A549 (cell line): ENCODE data around the gene ST6GAL1.

Experiments
- CBX2 ChIP-seq: fragments of 200-600 bp; sonication (generic); IDR thresholded peaks from 2 replicates; pipeline ENCODE4 v1.6.1; 2016; ENCODE audit warnings: low read depth, mild to moderate bottlenecking, borderline replicate concordance
- CEBPB ChIP-seq, 2 experiments: fragments of >200 bp in 1 of 2; sonication (Bioruptor Twin) in 1 of 2; formaldehyde crosslinking in 1 of 2; IDR thresholded peaks; 2 replicates each; pipeline ENCODE4 v1.6.1; 2012 to 2016
- EP300 ChIP-seq, 2 experiments: fragments of >200 bp; sonication (Bioruptor Twin); formaldehyde crosslinking; IDR thresholded peaks; 2 replicates in 1 of 2; 3 replicates in 1 of 2; pipeline ENCODE4 v1.6.1; 2016 to 2017
- KDM1A ChIP-seq: fragments of 200-600 bp; sonication (generic); IDR thresholded peaks from 2 replicates; pipeline ENCODE4 v1.6.1; 2016; ENCODE audit warnings: low read depth, mild to moderate bottlenecking
- MAFK ChIP-seq: fragments of 450-650 bp; IDR thresholded peaks from 2 replicates; pipeline ENCODE4 v1.6.1; 2014; ENCODE audit not compliant: partially characterized antibody
- RAD21 ChIP-seq, 2 experiments: fragments of >200 bp in 1 of 2; sonication (Bioruptor Twin) in 1 of 2; formaldehyde crosslinking in 1 of 2; IDR thresholded peaks in 1 of 2; conservative IDR thresholded peaks in 1 of 2; 2 replicates in 1 of 2; 3 replicates in 1 of 2; pipeline ENCODE4 v1.6.1; 2012 to 2018; ENCODE audit warnings: inconsistent platforms in 1 of 2
- TF ChIP-seq, protein P1 (sequence below): fragments of 200-600 bp; sonication (generic); IDR thresholded peaks from 2 replicates; pipeline ENCODE4 v1.6.1; 2016; ENCODE audit warnings: antibody characterized with exemption, mild to moderate bottlenecking, moderate library complexity
- TF ChIP-seq, protein P2 (sequence below): fragments of 450-650 bp; IDR thresholded peaks from 2 replicates; pipeline ENCODE4 v1.6.1; 2014; ENCODE audit warnings: antibody characterized with exemption
- TF ChIP-seq, protein P3 (sequence below): fragments of >200 bp; sonication (Bioruptor Twin); formaldehyde crosslinking; IDR thresholded peaks from 3 replicates; pipeline ENCODE4 v1.5.1; 2016
- TF ChIP-seq, protein P4 (sequence below): IDR thresholded peaks from 2 replicates; pipeline ENCODE4 v1.6.1; 2012

DNA sequence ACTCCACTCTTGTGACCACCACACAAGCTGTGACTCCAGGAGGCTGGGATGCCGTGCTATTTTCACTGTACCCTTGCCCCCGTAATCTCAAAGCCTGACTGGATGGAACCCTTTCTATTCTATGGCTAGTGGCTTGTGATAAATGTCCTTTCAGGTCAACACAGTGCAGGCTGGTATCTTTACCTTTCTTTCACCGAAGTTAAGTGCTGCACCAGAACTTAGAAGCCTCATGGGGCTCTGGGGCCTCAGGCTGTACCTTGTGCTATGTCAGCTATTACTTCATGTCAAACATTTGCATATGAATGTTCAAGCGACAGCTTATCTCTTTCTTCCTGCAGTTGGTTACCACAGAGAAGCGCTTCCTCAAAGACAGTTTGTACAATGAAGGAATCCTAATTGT is 142.2 kb downstream of the ST6GAL1 start:
- no peak for TF ChIP-seq KDM1A
- TF ChIP-seq, protein P1, sequence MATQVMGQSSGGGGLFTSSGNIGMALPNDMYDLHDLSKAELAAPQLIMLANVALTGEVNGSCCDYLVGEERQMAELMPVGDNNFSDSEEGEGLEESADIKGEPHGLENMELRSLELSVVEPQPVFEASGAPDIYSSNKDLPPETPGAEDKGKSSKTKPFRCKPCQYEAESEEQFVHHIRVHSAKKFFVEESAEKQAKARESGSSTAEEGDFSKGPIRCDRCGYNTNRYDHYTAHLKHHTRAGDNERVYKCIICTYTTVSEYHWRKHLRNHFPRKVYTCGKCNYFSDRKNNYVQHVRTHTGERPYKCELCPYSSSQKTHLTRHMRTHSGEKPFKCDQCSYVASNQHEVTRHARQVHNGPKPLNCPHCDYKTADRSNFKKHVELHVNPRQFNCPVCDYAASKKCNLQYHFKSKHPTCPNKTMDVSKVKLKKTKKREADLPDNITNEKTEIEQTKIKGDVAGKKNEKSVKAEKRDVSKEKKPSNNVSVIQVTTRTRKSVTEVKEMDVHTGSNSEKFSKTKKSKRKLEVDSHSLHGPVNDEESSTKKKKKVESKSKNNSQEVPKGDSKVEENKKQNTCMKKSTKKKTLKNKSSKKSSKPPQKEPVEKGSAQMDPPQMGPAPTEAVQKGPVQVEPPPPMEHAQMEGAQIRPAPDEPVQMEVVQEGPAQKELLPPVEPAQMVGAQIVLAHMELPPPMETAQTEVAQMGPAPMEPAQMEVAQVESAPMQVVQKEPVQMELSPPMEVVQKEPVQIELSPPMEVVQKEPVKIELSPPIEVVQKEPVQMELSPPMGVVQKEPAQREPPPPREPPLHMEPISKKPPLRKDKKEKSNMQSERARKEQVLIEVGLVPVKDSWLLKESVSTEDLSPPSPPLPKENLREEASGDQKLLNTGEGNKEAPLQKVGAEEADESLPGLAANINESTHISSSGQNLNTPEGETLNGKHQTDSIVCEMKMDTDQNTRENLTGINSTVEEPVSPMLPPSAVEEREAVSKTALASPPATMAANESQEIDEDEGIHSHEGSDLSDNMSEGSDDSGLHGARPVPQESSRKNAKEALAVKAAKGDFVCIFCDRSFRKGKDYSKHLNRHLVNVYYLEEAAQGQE: no peak
- no peak for TF ChIP-seq EP300 (IDR thresholded peaks at IDR 0.05)
- TF ChIP-seq, protein P2, sequence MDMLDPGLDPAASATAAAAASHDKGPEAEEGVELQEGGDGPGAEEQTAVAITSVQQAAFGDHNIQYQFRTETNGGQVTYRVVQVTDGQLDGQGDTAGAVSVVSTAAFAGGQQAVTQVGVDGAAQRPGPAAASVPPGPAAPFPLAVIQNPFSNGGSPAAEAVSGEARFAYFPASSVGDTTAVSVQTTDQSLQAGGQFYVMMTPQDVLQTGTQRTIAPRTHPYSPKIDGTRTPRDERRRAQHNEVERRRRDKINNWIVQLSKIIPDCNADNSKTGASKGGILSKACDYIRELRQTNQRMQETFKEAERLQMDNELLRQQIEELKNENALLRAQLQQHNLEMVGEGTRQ: no peak
- TF ChIP-seq, protein P3, sequence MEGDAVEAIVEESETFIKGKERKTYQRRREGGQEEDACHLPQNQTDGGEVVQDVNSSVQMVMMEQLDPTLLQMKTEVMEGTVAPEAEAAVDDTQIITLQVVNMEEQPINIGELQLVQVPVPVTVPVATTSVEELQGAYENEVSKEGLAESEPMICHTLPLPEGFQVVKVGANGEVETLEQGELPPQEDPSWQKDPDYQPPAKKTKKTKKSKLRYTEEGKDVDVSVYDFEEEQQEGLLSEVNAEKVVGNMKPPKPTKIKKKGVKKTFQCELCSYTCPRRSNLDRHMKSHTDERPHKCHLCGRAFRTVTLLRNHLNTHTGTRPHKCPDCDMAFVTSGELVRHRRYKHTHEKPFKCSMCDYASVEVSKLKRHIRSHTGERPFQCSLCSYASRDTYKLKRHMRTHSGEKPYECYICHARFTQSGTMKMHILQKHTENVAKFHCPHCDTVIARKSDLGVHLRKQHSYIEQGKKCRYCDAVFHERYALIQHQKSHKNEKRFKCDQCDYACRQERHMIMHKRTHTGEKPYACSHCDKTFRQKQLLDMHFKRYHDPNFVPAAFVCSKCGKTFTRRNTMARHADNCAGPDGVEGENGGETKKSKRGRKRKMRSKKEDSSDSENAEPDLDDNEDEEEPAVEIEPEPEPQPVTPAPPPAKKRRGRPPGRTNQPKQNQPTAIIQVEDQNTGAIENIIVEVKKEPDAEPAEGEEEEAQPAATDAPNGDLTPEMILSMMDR: no peak
- no peak for TF ChIP-seq MAFK
- no peak for TF ChIP-seq RAD21 (conservative IDR thresholded peaks at IDR 0.05 in 1 of 2, IDR thresholded peaks at IDR 0.05 in 1 of 2)
- TF ChIP-seq, protein P4, sequence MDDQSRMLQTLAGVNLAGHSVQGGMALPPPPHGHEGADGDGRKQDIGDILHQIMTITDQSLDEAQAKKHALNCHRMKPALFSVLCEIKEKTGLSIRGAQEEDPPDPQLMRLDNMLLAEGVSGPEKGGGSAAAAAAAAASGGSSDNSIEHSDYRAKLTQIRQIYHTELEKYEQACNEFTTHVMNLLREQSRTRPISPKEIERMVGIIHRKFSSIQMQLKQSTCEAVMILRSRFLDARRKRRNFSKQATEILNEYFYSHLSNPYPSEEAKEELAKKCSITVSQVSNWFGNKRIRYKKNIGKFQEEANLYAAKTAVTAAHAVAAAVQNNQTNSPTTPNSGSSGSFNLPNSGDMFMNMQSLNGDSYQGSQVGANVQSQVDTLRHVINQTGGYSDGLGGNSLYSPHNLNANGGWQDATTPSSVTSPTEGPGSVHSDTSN: no peak
- no peak for TF ChIP-seq CEBPB (IDR thresholded peaks at IDR 0.05)
- TF ChIP-seq CBX2: no peak
